Spleen (tissue), 11 donors: Measurements from ENCODE around the gene TRIM72. TPM values are rescaled to one million over a fixed set of nuclear protein-coding genes. Genes with fewer than 3 reads are reported as not detected.

Source experiments
- DNase-seq: peaks from one replicate; pipeline ENCODE4 v3.0.0-alpha.2; 2020
- H3K27ac ChIP-seq, 8 donors: fragments of 200-600 bp; sonication (generic) in 7 of 8; 1 replicate in 4 of 8; 2 replicates in 4 of 8; pipeline versions ENCODE4 v1.5.0 to v1.8.0; 2016 to 2021; ENCODE audit warnings: inconsistent platforms in 4 of 8, mild to moderate bottlenecking in 4 of 8, moderate library complexity in 1 of 8
- H3K27me3 ChIP-seq, 7 donors: fragments of 200-600 bp; sonication (generic) in 6 of 7; replicated peaks in 1 of 7; 1 replicate in 4 of 7; 2 replicates in 3 of 7; pipeline versions ENCODE4 v1.5.0 to v1.8.0; 2016 to 2021; ENCODE audit warnings: inconsistent platforms in 3 of 7, mild to moderate bottlenecking in 1 of 7
- H3K36me3 ChIP-seq, 6 donors: fragments of 200-600 bp; sonication (generic) in 5 of 6; 1 replicate in 4 of 6; 2 replicates in 2 of 6; pipeline versions ENCODE4 v1.5.0 to v1.8.0; 2016 to 2021; ENCODE audit warnings: inconsistent platforms in 2 of 6
- H3K4me1 ChIP-seq, 6 donors: fragments of 200-600 bp; sonication (generic) in 5 of 6; 1 replicate in 3 of 6; 2 replicates in 3 of 6; pipeline versions ENCODE4 v1.5.0 to v1.8.0; 2016 to 2021; ENCODE audit warnings: inconsistent platforms in 3 of 6
- H3K4me3 ChIP-seq, 8 donors: fragments of 200-600 bp; sonication (generic) in 7 of 8; 1 replicate in 4 of 8; 2 replicates in 4 of 8; pipeline versions ENCODE4 v1.5.0 to v1.8.0; 2016 to 2021; ENCODE audit warnings: inconsistent platforms in 4 of 8, mild to moderate bottlenecking in 4 of 8, moderate library complexity in 2 of 8
- H3K9me3 ChIP-seq, 8 donors: fragments of 200-600 bp; sonication (generic) in 7 of 8; 1 replicate in 4 of 8; 2 replicates in 4 of 8; pipeline versions ENCODE4 v1.5.0 to v1.8.0; 2016 to 2021; ENCODE audit warnings: inconsistent platforms in 4 of 8
- CTCF ChIP-seq, 11 experiments: fragments of 200-600 bp in 7 of 11; fragments of 450-650 bp in 4 of 11; sonication (generic) in 4 of 11; IDR thresholded peaks in 8 of 11; conservative IDR thresholded peaks in 3 of 11; 1 replicate in 7 of 11; 2 replicates in 4 of 11; pipeline versions ENCODE4 v1.4.0 to v1.8.0; 2016 to 2021; ENCODE audit warnings: antibody characterized with exemption in 11 of 11, inconsistent platforms in 4 of 11, mild to moderate bottlenecking in 1 of 11
- POLR2A ChIP-seq, 3 donors: fragments of 450-650 bp; IDR thresholded peaks; one replicate each; pipeline ENCODE4 v1.5.1; 2017; ENCODE audit warnings: antibody characterized with exemption in 3 of 3, mild to moderate bottlenecking in 1 of 3
- POLR2AphosphoS5 ChIP-seq, 3 donors: sonication (generic); formaldehyde crosslinking; IDR thresholded peaks; one replicate each; pipeline ENCODE4 v1.5.1; 2017; ENCODE audit warnings: antibody characterized with exemption in 3 of 3
- WGBS, 5 donors: extraction: QIAGEN DNeasy Blood & Tissue Kit in 3 of 5; methylation state at CpG; one replicate each; pipeline versions ENCODE4 v1.1.5 to v1.1.7; 2013 to 2018; 5-methylcytosine and 5-hydroxymethylcytosine counted together
- intact Hi-C: fragments of 100-400 bp; cut with DNase I; formaldehyde crosslinking; loops from one replicate; pipeline ENCODE4 v1.15.0; 2023; ENCODE audit warnings: low total_unique reads
- polyA plus RNA-seq, 3 donors: library from polyadenylated mRNA; stranded (reverse); fragments of 200-250 nt; gene quantifications; one replicate each; pipeline ENCODE4 v1.2.1, GENCODE V29; 2013
- total RNA-seq, 7 donors: library from RNA; depleted of rRNA in 3 of 7; stranded (reverse); fragments of >200 nt in 3 of 7; fragmentation: NEBNext Ultra II Directional in 4 of 7; extraction: Animal tissue kit (Norgen Biotek cat#: 25700) in 4 of 7; gene quantifications; one replicate each; pipeline versions ENCODE4 v1.1.0 to v1.2.1, GENCODE V29; 2016 to 2021
- donor health status: healthy with polysubstance abuse.
- donor health status: DM: no; HTN: no; CAD: no; lungs with moderate emphysema.
- donor health status: DM: no; HTN: no; CAD: no.
- donor health status: Bipolar disorder and iron deficiency.
- donor health status: healthy.
- donor health status: DM: no; HTN: no; CAD: no.
- donor health status: DM: yes; HTN: yes; CAD: no.

Gene TRIM72
- total and polyA plus RNA-seq, 10 donors = 0.05 to 0.26 (median 0.13) TPM; not detected in 3

- peak; percentile 34 for DNase-seq
- 88 to 96% (median 92%) methylated on average over 71 to 80 of the region's 80 CpGs for WGBS, 5 donors
- Histone ChIP-seq H3K27ac (no peak overlapping the region), H3K27me3 (peaks cover 0 to 24% (median 2%) of the 10 kb centered on the region in 7 donors), H3K4me1 (peaks cover 0 to 10% (median 4%) of the 10 kb centered on the region in 6 donors), H3K4me3 (no peak overlapping the region), H3K36me3 (no peaks in the 10 kb centered on the region), H3K9me3 (no peaks in the 10 kb centered on the region)
- intact Hi-C loops = no loop called here
- no peak for TF ChIP-seq POLR2AphosphoS5 (IDR thresholded peaks at IDR 0.05)
- no peak for TF ChIP-seq CTCF (IDR thresholded peaks at IDR 0.05 in 8 of 11, conservative IDR thresholded peaks at IDR 0.05 in 3 of 11)
- TF ChIP-seq POLR2A (IDR thresholded peaks at IDR 0.05) = no peak
Observed at GRCh38 chr16:31224092-31224955, 10.4 kb downstream of the TRIM72 start.

- Histone ChIP-seq H3K4me1 (peaks cover 0 to 19% (median 10%) of the 10 kb centered on the region in 6 donors), H3K36me3 (no peaks in the 10 kb centered on the region), H3K27me3 (peaks cover 0 to 16% (median 0%) of the 10 kb centered on the region in 7 donors), H3K27ac (no peak overlapping the region), H3K4me3 (no peak overlapping the region), H3K9me3 (no peaks in the 10 kb centered on the region)
- TF ChIP-seq POLR2A (IDR thresholded peaks at IDR 0.05) (no peak), CTCF (IDR thresholded peaks at IDR 0.05 in 8 of 11, conservative IDR thresholded peaks at IDR 0.05 in 3 of 11) (no peak), POLR2AphosphoS5 (IDR thresholded peaks at IDR 0.05) (no peak)
- 90 to 100% (median 94%) methylated on average over 3 of the region's 3 CpGs for WGBS, 5 donors
- intact Hi-C loops = no loop called here
- no peak for DNase-seq
Observed at GRCh38 chr16:31225193-31225592, 11.3 kb downstream of the TRIM72 start.

GRCh38 chr16:31228206-31228605 lies 14.3 kb downstream of the TRIM72 start:
- peaks cover 0 to 21% (median 10%) of the 10 kb centered on the region in 6 donors for H3K4me1 ChIP-seq
- TF ChIP-seq CTCF (IDR thresholded peaks at IDR 0.05 in 8 of 11, conservative IDR thresholded peaks at IDR 0.05 in 3 of 11) (no peak), POLR2AphosphoS5 (IDR thresholded peaks at IDR 0.05) (no peak), POLR2A (IDR thresholded peaks at IDR 0.05) (no peak)
- no peaks in the 10 kb centered on the region for H3K9me3 ChIP-seq
- H3K4me3 ChIP-seq = no peak overlapping the region
- intact Hi-C loops = no loop called here
- no peaks in the 10 kb centered on the region for H3K27me3 ChIP-seq
- H3K27ac ChIP-seq = peak overlapping the region in 5 of 8 donors; percentile 35 to 73 (median 61)
- no peak for DNase-seq
- WGBS, 5 donors = 97 to 99% (median 98%) methylated on average over 4 of the region's 4 CpGs
- H3K36me3 ChIP-seq = no peaks in the 10 kb centered on the region

- intact Hi-C loops = no loop called here
- TF ChIP-seq POLR2A (IDR thresholded peaks at IDR 0.05) (no peak), POLR2AphosphoS5 (IDR thresholded peaks at IDR 0.05) (no peak), CTCF (IDR thresholded peaks at IDR 0.05 in 8 of 11, conservative IDR thresholded peaks at IDR 0.05 in 3 of 11) (no peak)
- Histone ChIP-seq H3K4me3 (no peak overlapping the region), H3K27ac (peak overlapping the region in 7 of 8 donors; percentile 32 to 73 (median 61)), H3K4me1 (peaks cover 0 to 21% (median 10%) of the 10 kb centered on the region in 6 donors), H3K36me3 (no peaks in the 10 kb centered on the region), H3K9me3 (peaks cover 0 to under 1% (median 0%) of the 10 kb centered on the region in 8 donors), H3K27me3 (no peaks in the 10 kb centered on the region)
- 28 to 46% (median 38%) methylated on average over 10 of the region's 10 CpGs for WGBS, 5 donors
- no peak for DNase-seq
Observed at GRCh38 chr16:31229501-31229900, 15.6 kb downstream of the TRIM72 start.
